D721Med (cell line): ENCODE data around the gene ZNF526.

Experiments
- DNase-seq: peaks from one replicate; pipeline ENCODE4 v3.0.0; 2011; ENCODE audit warnings: low spot score; ENCODE audit not compliant: insufficient read length
- FAIRE-seq: peaks from 2 replicates; lab custom pipeline; 2011; peaks lifted over from hg19 to GRCh38; lab: Jason Lieb, UNC
- TF ChIP-seq, protein P1 (sequence below): IDR thresholded peaks from 2 replicates; pipeline ENCODE4 v1.5.1; 2012; ENCODE audit warnings: mild to moderate bottlenecking, control low read depth; ENCODE audit not compliant: insufficient read depth; ENCODE audit errors: missing control alignments

The ZNF526 gene

DNA sequence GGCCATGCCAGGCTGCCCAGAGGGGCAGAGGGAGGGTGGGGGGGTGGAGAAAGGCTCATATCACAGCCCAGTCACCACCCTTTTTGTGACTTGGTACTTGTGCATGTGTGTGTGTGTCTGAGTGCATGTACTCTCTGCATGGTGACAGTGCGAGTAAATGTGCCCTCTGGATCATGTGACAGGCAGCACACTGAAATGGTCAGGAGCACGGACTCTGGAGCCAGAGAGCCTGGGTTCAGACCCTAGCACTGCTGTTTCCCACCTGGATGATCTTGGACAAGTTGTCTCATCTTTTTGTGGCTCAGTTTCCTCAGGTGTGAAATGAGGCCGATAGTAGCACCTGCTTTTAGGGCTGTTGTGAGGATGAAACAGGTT is 50.9 kb downstream of the ZNF526 start:
- FAIRE-seq, result no peak

DNA sequence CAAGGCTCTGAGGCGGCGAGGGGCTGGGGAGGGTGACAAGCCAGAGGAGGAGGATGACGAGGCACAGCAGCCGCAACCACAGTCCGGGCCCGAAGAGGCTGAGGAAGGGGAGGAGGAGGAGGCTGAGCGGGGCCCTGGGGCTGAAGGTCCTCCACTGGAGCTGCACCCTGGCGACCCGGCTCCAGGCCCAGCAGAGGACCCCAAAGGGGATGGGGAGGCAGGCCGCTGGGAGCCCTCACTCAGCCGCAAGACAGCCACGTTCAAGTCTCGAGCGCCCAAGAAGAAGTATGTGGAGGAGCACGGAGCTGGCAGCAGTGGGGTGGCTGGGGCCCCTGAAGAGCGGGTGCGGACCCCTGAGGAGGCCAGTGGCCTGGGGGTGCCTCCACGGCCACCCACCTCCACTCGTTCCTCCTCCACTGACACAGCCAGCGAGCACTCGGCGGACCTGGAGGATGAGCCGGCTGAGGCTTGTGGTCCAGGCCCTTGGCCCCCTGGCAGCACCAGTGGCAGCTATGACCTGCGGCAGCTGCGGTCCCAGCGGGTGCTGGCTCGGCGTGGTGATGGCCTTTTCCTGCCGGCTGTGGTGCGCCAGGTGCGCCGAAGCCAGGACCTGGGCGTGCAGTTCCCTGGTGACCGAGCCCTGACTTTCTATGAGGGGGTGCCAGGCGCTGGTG is 51.9 kb downstream of the ZNF526 start:
- DNase-seq (no peak), FAIRE-seq (no peak)
- TF ChIP-seq, protein P1, sequence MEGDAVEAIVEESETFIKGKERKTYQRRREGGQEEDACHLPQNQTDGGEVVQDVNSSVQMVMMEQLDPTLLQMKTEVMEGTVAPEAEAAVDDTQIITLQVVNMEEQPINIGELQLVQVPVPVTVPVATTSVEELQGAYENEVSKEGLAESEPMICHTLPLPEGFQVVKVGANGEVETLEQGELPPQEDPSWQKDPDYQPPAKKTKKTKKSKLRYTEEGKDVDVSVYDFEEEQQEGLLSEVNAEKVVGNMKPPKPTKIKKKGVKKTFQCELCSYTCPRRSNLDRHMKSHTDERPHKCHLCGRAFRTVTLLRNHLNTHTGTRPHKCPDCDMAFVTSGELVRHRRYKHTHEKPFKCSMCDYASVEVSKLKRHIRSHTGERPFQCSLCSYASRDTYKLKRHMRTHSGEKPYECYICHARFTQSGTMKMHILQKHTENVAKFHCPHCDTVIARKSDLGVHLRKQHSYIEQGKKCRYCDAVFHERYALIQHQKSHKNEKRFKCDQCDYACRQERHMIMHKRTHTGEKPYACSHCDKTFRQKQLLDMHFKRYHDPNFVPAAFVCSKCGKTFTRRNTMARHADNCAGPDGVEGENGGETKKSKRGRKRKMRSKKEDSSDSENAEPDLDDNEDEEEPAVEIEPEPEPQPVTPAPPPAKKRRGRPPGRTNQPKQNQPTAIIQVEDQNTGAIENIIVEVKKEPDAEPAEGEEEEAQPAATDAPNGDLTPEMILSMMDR, result no peak

More for the DNA sequence above, 50.9 kb downstream of the ZNF526 start:
- TF ChIP-seq, protein P1, result no peak
- DNase-seq, result no peak

DNA sequence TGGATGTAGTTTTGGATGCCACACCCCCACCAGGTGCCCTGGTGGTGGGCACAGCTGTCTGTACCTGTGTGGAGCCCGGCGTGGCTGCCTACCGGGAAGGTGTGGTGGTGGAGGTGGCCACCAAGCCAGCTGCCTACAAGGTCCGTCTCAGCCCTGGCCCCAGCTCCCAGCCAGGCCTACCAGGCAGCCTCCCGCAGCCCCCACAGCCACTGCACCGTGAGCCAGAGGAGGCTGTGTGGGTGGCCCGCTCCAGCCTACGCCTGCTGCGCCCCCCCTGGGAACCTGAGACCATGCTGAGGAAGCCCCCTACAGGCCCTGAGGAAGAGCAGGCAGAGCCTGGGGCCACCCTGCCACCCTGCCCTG is 52.4 kb downstream of the ZNF526 start:
- no peak for FAIRE-seq
- TF ChIP-seq, protein P1, result no peak
- DNase-seq, result no peak

DNA sequence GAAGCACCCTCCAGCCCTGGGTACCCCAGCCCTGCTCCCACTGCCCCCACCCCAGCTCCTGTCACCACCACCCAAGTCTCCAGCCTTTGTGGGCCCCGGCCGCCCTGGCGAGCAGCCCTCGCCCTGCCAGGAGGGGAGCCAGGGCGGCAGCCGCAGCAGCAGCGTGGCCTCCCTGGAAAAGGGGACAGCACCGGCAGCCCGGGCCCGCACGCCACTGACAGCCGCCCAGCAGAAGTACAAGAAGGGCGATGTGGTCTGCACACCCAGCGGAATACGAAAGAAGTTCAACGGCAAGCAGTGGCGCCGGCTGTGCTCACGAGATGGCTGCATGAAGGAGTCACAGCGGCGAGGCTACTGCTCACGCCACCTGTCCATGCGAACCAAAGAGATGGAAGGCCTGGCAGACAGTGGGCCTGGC is 52.9 kb downstream of the ZNF526 start:
- FAIRE-seq (no peak), DNase-seq (no peak)
- TF ChIP-seq, protein P1, result no peak

DNA sequence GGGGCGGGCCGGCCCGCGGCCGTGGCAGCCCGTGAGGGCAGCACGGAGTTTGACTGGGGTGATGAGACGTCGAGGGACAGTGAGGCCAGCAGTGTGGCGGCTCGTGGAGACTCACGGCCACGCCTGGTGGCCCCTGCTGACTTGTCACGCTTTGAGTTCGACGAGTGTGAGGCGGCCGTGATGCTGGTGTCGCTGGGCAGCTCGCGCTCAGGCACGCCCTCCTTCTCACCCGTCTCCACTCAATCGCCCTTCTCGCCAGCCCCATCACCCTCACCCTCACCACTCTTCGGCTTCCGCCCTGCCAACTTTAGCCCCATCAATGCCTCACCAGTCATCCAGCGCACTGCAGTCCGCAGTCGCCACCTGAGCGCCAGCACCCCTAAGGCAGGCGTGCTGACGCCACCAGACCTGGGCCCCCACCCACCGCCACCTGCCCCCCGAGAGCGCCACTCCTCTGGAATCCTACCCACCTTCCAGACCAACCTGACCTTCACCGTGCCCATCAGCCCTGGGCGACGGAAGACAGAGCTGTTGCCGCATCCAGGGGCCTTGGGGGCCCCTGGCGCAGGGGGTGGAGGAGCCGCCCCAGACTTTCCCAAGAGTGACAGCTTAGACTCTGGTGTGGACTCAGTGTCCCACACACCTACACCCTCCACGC is 53.4 kb downstream of the ZNF526 start:
- DNase-seq, result no peak
- no peak for FAIRE-seq

DNA sequence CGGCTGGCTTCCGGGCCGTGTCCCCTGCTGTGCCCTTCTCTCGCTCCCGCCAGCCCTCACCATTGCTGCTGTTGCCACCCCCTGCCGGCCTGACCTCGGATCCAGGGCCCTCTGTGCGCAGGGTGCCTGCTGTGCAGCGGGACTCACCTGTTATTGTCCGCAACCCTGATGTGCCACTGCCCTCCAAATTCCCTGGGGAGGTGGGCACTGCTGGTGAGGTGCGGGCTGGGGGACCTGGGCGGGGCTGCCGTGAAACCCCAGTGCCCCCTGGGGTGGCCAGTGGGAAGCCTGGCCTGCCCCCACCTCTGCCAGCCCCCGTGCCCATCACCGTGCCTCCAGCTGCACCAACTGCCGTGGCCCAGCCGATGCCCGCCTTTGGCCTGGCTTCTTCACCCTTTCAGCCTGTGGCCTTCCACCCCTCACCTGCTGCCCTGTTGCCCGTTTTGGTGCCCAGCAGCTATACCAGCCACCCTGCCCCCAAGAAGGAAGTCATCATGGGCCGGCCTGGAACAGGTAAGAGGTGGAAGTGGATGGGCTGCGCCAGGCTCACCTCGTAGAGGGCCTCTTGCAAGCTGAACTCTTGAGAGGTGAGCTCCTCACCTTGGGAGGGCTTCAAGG is 54.1 kb downstream of the ZNF526 start:
- no peak for FAIRE-seq
- TF ChIP-seq, protein P1, result no peak
- DNase-seq, result no peak

More for the DNA sequence above, 53.4 kb downstream of the ZNF526 start:
- TF ChIP-seq, protein P1, result no peak
